ENCODE measurements around the gene CHI3L1.

Gene CHI3L1

GRCh38 chr1:203149188-203149840, 37.2 kb downstream of the CHI3L1 start:
- no peak for DNase-seq

GRCh38 chr1:203148579-203148978, 37.9 kb downstream of the CHI3L1 start:
- no peak for DNase-seq

- no peak for DNase-seq
Observed at GRCh38 chr1:203148127-203148526, 38.4 kb downstream of the CHI3L1 start.

GRCh38 chr1:203147376-203147775, 39.1 kb downstream of the CHI3L1 start:
- DNase-seq = no peak

GRCh38 chr1:203146537-203146936, 40.0 kb downstream of the CHI3L1 start:
- DNase-seq = no peak

- DNase-seq = no peak
Observed at GRCh38 chr1:203146042-203146369, 40.5 kb downstream of the CHI3L1 start.

GRCh38 chr1:203145321-203146041, 41.0 kb downstream of the CHI3L1 start:
- no peak for DNase-seq

- no peak for DNase-seq
Observed at GRCh38 chr1:203144661-203145060, 41.8 kb downstream of the CHI3L1 start.

GRCh38 chr1:203143641-203144040, 42.9 kb downstream of the CHI3L1 start:
- no peak for DNase-seq

GRCh38 chr1:203142684-203143408, 43.7 kb downstream of the CHI3L1 start:
- DNase-seq = no peak

- DNase-seq = no peak
Observed at GRCh38 chr1:203142124-203142523, 44.4 kb downstream of the CHI3L1 start.

GRCh38 chr1:203140743-203141520, 45.6 kb downstream of the CHI3L1 start:
- DNase-seq = no peak

GRCh38 chr1:203139976-203140475, 46.5 kb downstream of the CHI3L1 start:
- DNase-seq = no peak

GRCh38 chr1:203138066-203138465, 48.4 kb downstream of the CHI3L1 start:
- DNase-seq = no peak

GRCh38 chr1:203137324-203137723, 49.2 kb downstream of the CHI3L1 start:
- no peak for DNase-seq

GRCh38 chr1:203136409-203137042, 50.0 kb downstream of the CHI3L1 start:
- no peak for DNase-seq

GRCh38 chr1:203135636-203136305, 50.7 kb downstream of the CHI3L1 start:
- no peak for DNase-seq

- no peak for DNase-seq
Observed at GRCh38 chr1:203133970-203134725, 52.4 kb downstream of the CHI3L1 start.

GRCh38 chr1:203131548-203132200, 54.8 kb downstream of the CHI3L1 start:
- DNase-seq = no peak

GRCh38 chr1:203130358-203130985, 56.0 kb downstream of the CHI3L1 start:
- no peak for DNase-seq
